CD4-positive, alpha-beta memory T cell (primary cell): ENCODE results near the gene BRS3. TPM values are rescaled to one million over a fixed set of nuclear protein-coding genes. Genes with fewer than 3 reads are reported as not detected.

Experiments
- CTCF ChIA-PET: fragments of 350-600 bp; sonication (Branson Sonifier 250); formaldehyde crosslinking; loops from one replicate; lab custom pipeline; 2021; ENCODE audit warnings: inconsistent platforms; ENCODE audit not compliant: partially characterized antibody; lab: Charles Lee
- POLR2A ChIA-PET: fragments of 350-600 bp; sonication (Branson Sonifier 250); formaldehyde crosslinking; loops from one replicate; lab custom pipeline; 2021; ENCODE audit not compliant: partially characterized antibody; lab: Charles Lee
- DNase-seq, 5 donors: peaks; one replicate each; pipeline versions ENCODE4 v3.0.0 to v3.0.0-alpha.2; 2020 to 2022; ENCODE audit warnings: mixed read lengths in 1 of 5
- H3K27ac ChIP-seq: one replicate; pipeline ENCODE4 v1.7.0; 2013; ENCODE audit warnings: low read depth, low read length
- H3K27me3 ChIP-seq: 2 replicates; pipeline ENCODE4 v1.7.0; 2013; ENCODE audit warnings: mild to moderate bottlenecking, low read length, moderate library complexity; ENCODE audit not compliant: insufficient read depth
- H3K36me3 ChIP-seq: 2 replicates; pipeline ENCODE4 v1.7.0; 2013; ENCODE audit warnings: mild to moderate bottlenecking, low read length, moderate library complexity; ENCODE audit not compliant: insufficient read depth
- H3K4me1 ChIP-seq: 2 replicates; pipeline ENCODE4 v1.7.0; 2013; ENCODE audit warnings: mild to moderate bottlenecking, low read length, moderate library complexity; ENCODE audit not compliant: insufficient read depth
- H3K4me3 ChIP-seq, 2 donors: one replicate each; pipeline ENCODE4 v1.7.0; 2013; ENCODE audit warnings: low read length in 2 of 2, mild to moderate bottlenecking in 1 of 2
- H3K9me3 ChIP-seq, 2 donors: one replicate each; pipeline ENCODE4 v1.7.0; 2013; ENCODE audit warnings: low read length in 2 of 2, control low read depth in 1 of 2; ENCODE audit not compliant: control insufficient read depth in 1 of 2
- H3K27ac Mint-ChIP-seq, 7 donors: one replicate each; pipeline ENCODE4 v1.8.0; 2020 to 2021; ENCODE audit warnings: mixed read lengths in 7 of 7, mild to moderate bottlenecking in 6 of 7, inconsistent platforms in 3 of 7, moderate library complexity in 3 of 7
- H3K27me3 Mint-ChIP-seq, 2 donors: one replicate each; pipeline ENCODE4 v1.8.0; 2020 to 2021; ENCODE audit warnings: mixed read lengths in 2 of 2
- H3K36me3 Mint-ChIP-seq, 2 donors: one replicate each; pipeline ENCODE4 v1.8.0; 2020 to 2021; ENCODE audit warnings: mixed read lengths in 2 of 2, inconsistent platforms in 1 of 2, mild to moderate bottlenecking in 1 of 2
- H3K4me1 Mint-ChIP-seq, 4 donors: one replicate each; pipeline ENCODE4 v1.8.0; 2020 to 2021; ENCODE audit warnings: mixed read lengths in 4 of 4, mild to moderate bottlenecking in 1 of 4
- H3K4me3 Mint-ChIP-seq, 8 donors: one replicate each; pipeline ENCODE4 v1.8.0; 2020 to 2021; ENCODE audit warnings: mixed read lengths in 8 of 8, mild to moderate bottlenecking in 7 of 8, moderate library complexity in 6 of 8, inconsistent platforms in 3 of 8
- H3K9me3 Mint-ChIP-seq, 8 donors: one replicate each; pipeline ENCODE4 v1.8.0; 2020 to 2021; ENCODE audit warnings: mixed read lengths in 8 of 8, mild to moderate bottlenecking in 5 of 8, inconsistent platforms in 3 of 8, moderate library complexity in 1 of 8
- intact Hi-C: fragments of 100-400 bp; cut with micrococcal nuclease; formaldehyde crosslinking; loops from one replicate; pipeline ENCODE4 v1.15.1; 2023
- polyA plus RNA-seq, 2 donors: library from polyadenylated mRNA; unstranded; fragments of 300-500 nt; fragmentation: Illumina TruSeq; gene quantifications; one replicate each; pipeline ENCODE4 v1.2.3, GENCODE V29; 2021
- total RNA-seq, 2 experiments: library from RNA; stranded (reverse); gene quantifications; one replicate each; pipeline ENCODE4 v1.2.3, GENCODE V29; 2021

The BRS3 gene
- total and polyA plus RNA-seq, 4 experiments from 2014 or later = not detected

DNA sequence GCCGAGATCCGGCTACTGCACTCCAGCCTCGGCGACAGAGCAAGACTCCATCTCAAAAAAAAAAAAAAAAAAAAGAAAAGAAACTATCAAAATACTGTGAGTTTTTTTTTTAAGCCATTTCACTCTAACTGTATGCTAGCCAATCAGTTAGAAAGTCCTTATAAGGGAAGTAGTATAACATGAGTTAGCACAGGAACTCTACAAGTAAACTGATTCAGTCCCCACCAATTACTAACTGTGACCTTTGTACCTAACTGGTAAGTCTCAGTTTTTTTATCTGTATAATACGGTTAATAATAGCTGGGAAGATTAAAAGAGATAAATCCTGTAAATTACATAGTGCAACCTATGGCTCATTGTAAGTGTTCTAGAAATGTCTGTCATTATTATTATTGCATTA is 35.1 kb upstream of the BRS3 start:
- H3K27ac Mint-ChIP-seq = no peak overlapping the region
- CTCF ChIA-PET = no interaction called here
- Histone ChIP-seq H3K9me3 (no peaks in the 10 kb centered on the region), H3K27ac (no peak overlapping the region), H3K4me3 (no peak overlapping the region), H3K4me1 (no peaks in the 10 kb centered on the region), H3K27me3 (no peaks in the 10 kb centered on the region), H3K36me3 (no peaks in the 10 kb centered on the region)
- intact Hi-C loops = no loop called here
- POLR2A ChIA-PET = no interaction called here
- H3K4me3 Mint-ChIP-seq = no peak overlapping the region
- H3K9me3 Mint-ChIP-seq = no peaks in the 10 kb centered on the region
- DNase-seq = no peak
- no peaks in the 10 kb centered on the region for H3K27me3 Mint-ChIP-seq
- H3K4me1 Mint-ChIP-seq = no peaks in the 10 kb centered on the region
- H3K36me3 Mint-ChIP-seq = no peaks in the 10 kb centered on the region

DNA sequence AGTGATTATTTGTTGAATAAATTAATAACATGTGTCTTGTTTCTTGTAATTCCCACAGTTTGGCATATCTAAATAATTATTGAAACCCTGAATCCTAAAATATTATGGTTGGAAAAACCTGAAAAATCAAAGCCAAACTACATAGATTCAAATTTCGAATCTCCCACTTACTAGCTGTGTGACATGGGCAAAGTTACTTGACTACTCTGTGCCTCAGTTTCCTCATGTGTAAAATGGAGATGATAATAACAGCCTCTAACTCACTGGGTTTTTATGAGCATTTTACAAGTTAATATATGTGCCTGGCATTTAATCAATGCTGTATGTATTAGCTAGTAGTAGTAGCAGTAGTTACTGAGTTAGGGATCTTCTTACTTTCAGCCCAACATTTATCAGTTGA is 34.6 kb upstream of the BRS3 start:
- no peaks in the 10 kb centered on the region for H3K4me1 Mint-ChIP-seq
- no peak for DNase-seq
- ChIA-PET POLR2A (no interaction called here), CTCF (no interaction called here)
- Histone ChIP-seq H3K4me3 (no peak overlapping the region), H3K36me3 (no peaks in the 10 kb centered on the region), H3K27ac (no peak overlapping the region), H3K27me3 (no peaks in the 10 kb centered on the region), H3K9me3 (no peaks in the 10 kb centered on the region), H3K4me1 (no peaks in the 10 kb centered on the region)
- no peak overlapping the region for H3K27ac Mint-ChIP-seq
- no peak overlapping the region for H3K4me3 Mint-ChIP-seq
- intact Hi-C loops = no loop called here
- H3K9me3 Mint-ChIP-seq = no peaks in the 10 kb centered on the region
- H3K36me3 Mint-ChIP-seq = no peaks in the 10 kb centered on the region
- no peaks in the 10 kb centered on the region for H3K27me3 Mint-ChIP-seq

DNA sequence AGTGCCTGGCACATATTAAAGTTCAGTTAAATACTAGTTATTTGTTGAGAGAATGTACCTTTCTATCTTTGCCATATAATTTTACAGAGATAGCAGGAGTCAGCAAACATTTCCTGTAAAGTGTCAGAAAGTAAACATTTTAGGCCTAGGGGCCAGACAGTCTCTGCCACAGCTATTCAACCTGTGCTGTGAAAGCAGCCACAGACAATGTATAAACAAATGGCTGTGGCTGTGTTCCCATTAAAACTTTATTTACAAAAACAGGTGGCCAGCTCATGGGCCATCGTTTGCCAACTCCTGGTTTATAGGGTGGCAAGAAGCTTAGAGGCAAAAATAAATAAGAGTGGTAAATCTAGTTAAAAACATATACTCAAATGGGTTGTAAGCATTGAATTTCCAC is 34.0 kb upstream of the BRS3 start:
- Histone ChIP-seq H3K9me3 (no peaks in the 10 kb centered on the region), H3K27ac (no peak overlapping the region), H3K4me3 (no peak overlapping the region), H3K36me3 (no peaks in the 10 kb centered on the region), H3K27me3 (no peaks in the 10 kb centered on the region), H3K4me1 (no peaks in the 10 kb centered on the region)
- H3K9me3 Mint-ChIP-seq = no peaks in the 10 kb centered on the region
- H3K4me1 Mint-ChIP-seq = no peaks in the 10 kb centered on the region
- no peak overlapping the region for H3K27ac Mint-ChIP-seq
- POLR2A ChIA-PET = no interaction called here
- DNase-seq = no peak
- CTCF ChIA-PET = no interaction called here
- H3K36me3 Mint-ChIP-seq = no peaks in the 10 kb centered on the region
- H3K4me3 Mint-ChIP-seq = no peak overlapping the region
- no peaks in the 10 kb centered on the region for H3K27me3 Mint-ChIP-seq
- intact Hi-C loops = no loop called here

DNA sequence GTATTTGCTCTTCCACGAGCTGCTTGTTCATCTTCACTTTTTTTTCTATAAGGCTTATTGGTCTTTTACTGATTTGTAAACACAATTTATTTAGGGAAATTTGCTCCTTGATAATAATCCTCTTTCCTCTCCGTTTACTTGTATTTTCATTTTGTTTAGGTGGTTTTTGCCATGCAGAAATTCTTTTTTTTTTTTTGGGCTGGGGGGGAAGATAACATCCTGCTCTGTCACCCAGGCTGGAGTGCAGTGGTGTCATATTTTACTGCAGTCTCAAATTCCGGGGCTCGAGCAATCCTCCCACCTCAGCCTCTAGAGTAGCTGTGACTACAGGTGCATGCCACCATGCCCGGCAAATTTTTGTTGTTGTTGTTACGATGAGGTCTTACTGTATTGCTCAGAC is 31.6 kb upstream of the BRS3 start:
- no peak overlapping the region for H3K27ac Mint-ChIP-seq
- CTCF ChIA-PET = no interaction called here
- Histone ChIP-seq H3K27me3 (no peaks in the 10 kb centered on the region), H3K4me3 (no peak overlapping the region), H3K4me1 (no peaks in the 10 kb centered on the region), H3K9me3 (no peaks in the 10 kb centered on the region), H3K36me3 (no peaks in the 10 kb centered on the region), H3K27ac (no peak overlapping the region)
- H3K36me3 Mint-ChIP-seq = no peaks in the 10 kb centered on the region
- intact Hi-C loops = no loop called here
- H3K9me3 Mint-ChIP-seq = peaks cover 0 to 2% (median 0%) of the 10 kb centered on the region in 8 donors
- H3K4me1 Mint-ChIP-seq = no peaks in the 10 kb centered on the region
- POLR2A ChIA-PET = no interaction called here
- H3K4me3 Mint-ChIP-seq = no peak overlapping the region
- no peak for DNase-seq
- no peaks in the 10 kb centered on the region for H3K27me3 Mint-ChIP-seq

DNA sequence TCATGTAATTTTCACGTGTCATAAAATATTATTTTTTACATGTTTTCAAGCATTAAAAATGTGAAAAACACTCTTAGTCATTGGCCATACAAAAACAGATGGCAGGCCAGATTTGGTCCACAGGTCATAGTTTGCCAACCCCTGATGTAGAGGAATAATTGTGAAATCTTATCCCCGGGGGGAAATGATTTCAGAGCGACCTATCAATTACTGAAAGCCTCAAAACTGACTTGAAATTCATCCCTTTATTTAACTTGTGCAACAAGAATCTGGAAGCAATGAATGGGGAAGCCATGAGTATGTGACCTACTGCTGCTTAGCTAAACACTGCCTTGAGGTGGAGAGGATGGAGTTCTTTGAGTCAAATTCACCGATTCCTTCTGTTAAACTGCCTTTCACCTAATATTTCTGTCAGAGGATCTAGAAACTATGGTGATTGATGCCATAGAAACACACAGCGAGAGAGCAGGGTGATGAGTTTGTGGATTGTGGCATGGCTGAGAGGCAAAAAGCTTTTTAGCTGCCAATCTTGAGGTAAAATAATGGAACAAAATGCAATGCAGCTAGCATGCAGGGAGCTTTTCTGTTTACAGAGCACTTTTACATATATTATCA is 30.3 kb upstream of the BRS3 start:
- H3K36me3 Mint-ChIP-seq = no peaks in the 10 kb centered on the region
- no peaks in the 10 kb centered on the region for H3K27me3 Mint-ChIP-seq
- no peaks in the 10 kb centered on the region for H3K4me1 Mint-ChIP-seq

DNA sequence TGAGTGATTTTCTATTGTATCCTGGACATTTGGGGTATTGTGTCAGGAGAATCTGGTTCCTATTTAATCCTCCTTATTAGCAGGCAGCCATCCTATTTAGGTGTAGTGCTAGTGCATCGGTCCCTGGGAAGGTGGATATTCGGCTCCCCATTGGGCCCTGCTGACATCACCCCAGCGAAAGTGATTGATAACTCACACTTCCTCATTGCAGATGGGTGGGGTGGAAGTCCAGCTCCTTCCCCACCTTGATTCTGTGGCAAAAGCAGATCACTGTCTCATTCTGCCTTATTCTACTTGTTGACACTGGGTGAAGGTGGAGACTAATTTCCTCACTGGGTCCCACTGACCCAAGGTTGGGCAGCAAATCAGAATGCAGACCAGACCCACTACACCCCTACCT is 23.2 kb upstream of the BRS3 start:
- no peaks in the 10 kb centered on the region for H3K36me3 ChIP-seq
- no peaks in the 10 kb centered on the region for H3K27me3 Mint-ChIP-seq
- H3K4me3 ChIP-seq = no peak overlapping the region
- no peaks in the 10 kb centered on the region for H3K9me3 ChIP-seq
- ChIA-PET POLR2A (no interaction called here), CTCF (no interaction called here)
- H3K4me1 Mint-ChIP-seq = no peaks in the 10 kb centered on the region
- H3K27ac Mint-ChIP-seq = no peak overlapping the region
- H3K36me3 Mint-ChIP-seq = no peaks in the 10 kb centered on the region
- no peak overlapping the region for H3K4me3 Mint-ChIP-seq
- no peaks in the 10 kb centered on the region for H3K4me1 ChIP-seq
- H3K27me3 ChIP-seq = no peaks in the 10 kb centered on the region
- DNase-seq = no peak
- H3K27ac ChIP-seq = no peak overlapping the region
- peaks cover 0 to under 1% (median 0%) of the 10 kb centered on the region in 8 donors for H3K9me3 Mint-ChIP-seq
- intact Hi-C loops = no loop called here

More for the DNA sequence above, 30.3 kb upstream of the BRS3 start:
- H3K27me3 ChIP-seq = no peaks in the 10 kb centered on the region
- no peak overlapping the region for H3K4me3 ChIP-seq
- H3K4me1 ChIP-seq = no peaks in the 10 kb centered on the region
- Mint-ChIP-seq H3K9me3 (peaks cover 0 to 2% (median 0%) of the 10 kb centered on the region in 8 donors), H3K27ac (no peak overlapping the region), H3K4me3 (no peak overlapping the region)
- no peaks in the 10 kb centered on the region for H3K36me3 ChIP-seq
- intact Hi-C loops = no loop called here
- no peak overlapping the region for H3K27ac ChIP-seq
- no peaks in the 10 kb centered on the region for H3K9me3 ChIP-seq
- ChIA-PET POLR2A (no interaction called here), CTCF (no interaction called here)
- no peak for DNase-seq

DNA sequence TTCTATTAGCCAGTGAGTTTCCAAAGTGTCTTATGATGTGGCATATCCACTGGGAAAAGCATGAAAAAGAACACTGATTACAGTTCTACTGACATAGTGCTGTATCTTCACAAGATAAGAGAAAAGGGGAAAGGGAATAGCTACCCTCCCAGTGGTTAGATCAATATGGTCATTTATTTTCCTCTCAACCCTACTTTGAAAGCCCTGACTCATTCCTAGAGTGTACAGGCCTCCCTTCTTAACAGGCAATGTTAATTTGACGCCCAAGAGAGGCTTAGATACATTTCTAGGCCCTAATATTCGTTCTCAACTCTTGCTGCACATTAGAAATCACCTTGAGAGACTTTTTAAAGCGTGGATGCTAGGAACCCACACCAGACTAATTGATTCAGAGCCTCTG is 20.4 kb upstream of the BRS3 start:
- ChIA-PET CTCF (no interaction called here), POLR2A (no interaction called here)
- no peaks in the 10 kb centered on the region for H3K36me3 Mint-ChIP-seq

More for the DNA sequence above, 20.4 kb upstream of the BRS3 start:
- Mint-ChIP-seq H3K27me3 (peaks cover 0 to 1% of the 10 kb centered on the region in 2 donors), H3K4me1 (no peaks in the 10 kb centered on the region), H3K9me3 (no peaks in the 10 kb centered on the region), H3K27ac (no peak overlapping the region), H3K4me3 (no peak overlapping the region)
- H3K27me3 ChIP-seq = no peaks in the 10 kb centered on the region
- H3K27ac ChIP-seq = no peak overlapping the region
- H3K9me3 ChIP-seq = no peaks in the 10 kb centered on the region
- intact Hi-C loops = no loop called here
- no peaks in the 10 kb centered on the region for H3K36me3 ChIP-seq
- H3K4me1 ChIP-seq = no peaks in the 10 kb centered on the region
- no peak overlapping the region for H3K4me3 ChIP-seq
- no peak for DNase-seq
